Ectodermal cell (in vitro differentiated cells): Measurements from ENCODE around the gene TVP23C.

ENCODE experiments used
- H3K27ac ChIP-seq: 2 replicates; pipeline ENCODE4 v1.7.0; 2013; ENCODE audit warnings: mild to moderate bottlenecking, low read depth, low read length; ENCODE audit not compliant: insufficient read depth, poor library complexity, severe bottlenecking
- H3K27me3 ChIP-seq: 2 replicates; pipeline ENCODE4 v1.7.0; 2013; ENCODE audit warnings: mild to moderate bottlenecking, low read length; ENCODE audit not compliant: insufficient read depth, control insufficient read depth, poor library complexity, severe bottlenecking
- H3K36me3 ChIP-seq: one replicate; pipeline ENCODE4 v1.7.0; 2013; ENCODE audit warnings: low read length; ENCODE audit not compliant: control insufficient read depth, insufficient read depth
- H3K4me1 ChIP-seq: one replicate; pipeline ENCODE4 v1.7.0; 2013; ENCODE audit warnings: low read length; ENCODE audit not compliant: control insufficient read depth, insufficient read depth
- H3K4me3 ChIP-seq: 2 replicates; pipeline ENCODE4 v1.7.0; 2013; ENCODE audit warnings: low read depth, low read length, control low read depth; ENCODE audit not compliant: insufficient read depth
- H3K9me3 ChIP-seq: 2 replicates; pipeline ENCODE4 v1.7.0; 2013; ENCODE audit warnings: mild to moderate bottlenecking, low read length, moderate library complexity; ENCODE audit not compliant: control insufficient read depth
- WGBS, 2 experiments: methylation state at CpG; one replicate each; pipeline ENCODE4 v1.1.7; 2013; ENCODE audit warnings: missing lambda C conversion rate in 2 of 2; 5-methylcytosine and 5-hydroxymethylcytosine counted together

The TVP23C gene

DNA sequence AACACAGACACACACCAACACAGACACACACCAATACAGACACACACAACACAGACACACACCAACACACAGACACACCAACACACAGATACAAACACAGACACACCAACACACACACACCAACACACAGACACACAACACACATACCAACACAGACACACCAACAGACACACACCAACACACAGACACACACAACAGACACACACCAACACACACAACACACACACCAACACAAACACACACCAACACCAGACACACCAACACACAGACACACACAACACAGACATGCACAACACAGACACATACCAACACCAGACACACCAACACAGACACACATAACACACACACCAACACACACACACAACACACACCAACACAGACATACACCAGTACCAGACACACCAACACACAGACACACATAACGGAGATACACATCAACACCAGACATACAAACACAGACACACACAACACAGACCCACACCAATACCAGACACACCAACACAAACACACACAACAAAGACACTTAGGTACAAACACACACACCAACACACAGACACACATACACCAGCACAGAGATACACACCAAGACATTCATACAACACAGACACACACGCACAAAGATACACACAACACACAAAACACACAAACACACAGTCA, 98.1 kb downstream of the TVP23C start:
- Histone ChIP-seq H3K9me3 (no peaks in the 10 kb centered on the region), H3K4me1 (no peaks in the 10 kb centered on the region), H3K4me3 (no peak overlapping the region), H3K36me3 (no peaks in the 10 kb centered on the region), H3K27ac (no peak overlapping the region), H3K27me3 (no peaks in the 10 kb centered on the region)
- WGBS, 2 experiments: 88 to 89% methylated on average over 2 of the region's 2 CpGs

DNA sequence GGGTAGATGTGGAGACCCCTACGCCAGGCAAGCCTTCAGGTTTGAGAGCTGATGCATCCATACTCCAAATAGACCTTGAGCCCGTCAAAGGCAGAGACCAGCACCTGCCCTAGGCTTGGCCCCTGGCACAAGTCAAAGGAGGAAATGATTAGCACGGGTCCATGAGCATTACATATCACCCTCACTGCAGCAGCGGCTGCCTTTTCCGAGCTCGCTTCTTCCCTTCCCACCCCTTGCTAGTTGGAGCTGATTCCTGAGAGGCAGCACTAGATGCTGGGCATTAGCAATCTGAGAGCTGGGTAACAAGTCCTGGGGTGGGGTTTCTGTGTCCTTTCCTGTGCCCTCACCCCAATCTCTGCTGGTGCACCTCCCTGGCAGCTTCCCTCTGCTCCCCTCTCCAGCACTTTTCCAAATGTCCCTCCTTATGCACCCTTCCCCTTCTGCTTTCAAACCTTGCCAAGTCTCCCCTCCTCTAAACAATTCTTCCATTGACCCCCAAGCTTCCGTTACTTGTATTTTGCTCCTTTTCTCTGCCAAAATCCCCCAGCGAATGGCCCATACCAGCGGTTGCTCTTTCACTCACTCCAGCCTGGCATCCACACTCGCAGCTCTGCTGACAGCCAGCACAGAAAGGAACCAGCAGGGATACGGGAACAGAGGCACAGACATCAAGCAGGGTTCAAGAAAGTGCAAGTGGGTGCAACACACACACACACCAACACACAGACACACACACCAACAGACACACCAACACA, 98.9 kb downstream of the TVP23C start:
- no peak overlapping the region for H3K27ac ChIP-seq
- no peaks in the 10 kb centered on the region for H3K36me3 ChIP-seq
- H3K4me3 ChIP-seq: no peak overlapping the region
- H3K27me3 ChIP-seq: no peaks in the 10 kb centered on the region
- WGBS, 2 experiments: 80 to 85% methylated on average over 11 of the region's 11 CpGs
- no peaks in the 10 kb centered on the region for H3K9me3 ChIP-seq
- no peaks in the 10 kb centered on the region for H3K4me1 ChIP-seq

DNA sequence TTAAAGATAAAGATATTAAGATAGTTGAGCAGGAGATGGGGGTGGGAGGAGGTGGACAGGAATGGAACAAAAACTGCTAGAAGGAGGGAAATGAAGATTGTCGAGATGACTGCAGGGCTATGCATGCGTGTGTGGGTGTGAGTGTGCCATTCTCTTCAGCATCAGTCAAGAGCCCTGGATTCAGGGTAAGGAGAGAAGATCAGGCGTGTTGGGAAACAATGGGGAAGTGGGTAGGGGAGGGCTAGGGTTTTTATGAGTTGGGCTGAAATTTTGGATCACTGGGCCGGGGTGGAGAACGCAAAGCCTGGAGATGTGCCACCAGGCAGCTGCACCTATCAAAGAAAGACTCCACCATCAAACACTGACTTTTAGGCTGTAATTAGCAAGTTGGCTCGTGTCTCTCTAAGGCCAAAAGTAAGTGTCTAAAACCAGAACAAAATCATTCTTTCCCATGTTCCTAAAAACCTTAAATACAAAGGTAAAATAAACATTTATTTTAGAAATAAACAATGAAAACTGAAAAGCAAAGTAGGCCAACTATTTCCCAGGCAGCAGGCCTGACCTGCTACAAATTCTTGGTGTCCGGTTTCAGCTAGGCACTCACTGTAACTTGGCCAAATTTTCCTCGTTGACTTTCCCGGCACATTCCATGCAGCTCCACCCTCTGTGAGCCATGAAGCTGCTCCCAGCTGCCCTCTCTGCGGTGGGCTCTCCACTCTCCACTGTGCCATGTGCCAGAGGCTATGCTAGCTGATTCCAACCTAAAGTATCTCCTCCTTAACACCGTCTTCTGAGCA, 100.1 kb downstream of the TVP23C start:
- Histone ChIP-seq H3K4me3 (no peak overlapping the region), H3K27me3 (no peaks in the 10 kb centered on the region), H3K36me3 (no peaks in the 10 kb centered on the region), H3K9me3 (no peaks in the 10 kb centered on the region), H3K27ac (no peak overlapping the region), H3K4me1 (no peaks in the 10 kb centered on the region)
- WGBS, 2 experiments: 83 to 84% methylated on average over 11 of the region's 11 CpGs

DNA sequence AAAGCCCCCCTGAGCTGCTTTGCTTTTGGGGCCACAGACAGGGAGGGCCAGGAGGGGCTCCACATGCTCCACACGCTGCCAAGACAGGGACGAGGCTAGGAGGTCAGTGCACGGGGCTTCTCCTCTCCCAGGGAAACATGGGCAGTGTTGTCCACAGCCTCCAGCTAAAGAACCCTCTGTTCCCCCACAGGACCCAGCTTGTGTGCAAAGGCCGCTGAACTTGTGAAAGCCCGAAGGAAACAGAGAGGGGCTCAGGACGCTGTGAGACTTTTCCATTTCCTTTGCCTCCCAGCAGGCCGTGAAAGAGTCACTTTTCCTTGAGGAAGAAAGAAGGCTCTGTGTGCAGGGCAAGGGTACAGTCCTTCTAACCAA, 105.6 kb downstream of the TVP23C start:
- 83 to 87% methylated on average over 7 of the region's 7 CpGs for WGBS, 2 experiments
- H3K27ac ChIP-seq: peak overlapping the region; percentile 38
- no peaks in the 10 kb centered on the region for H3K36me3 ChIP-seq

DNA sequence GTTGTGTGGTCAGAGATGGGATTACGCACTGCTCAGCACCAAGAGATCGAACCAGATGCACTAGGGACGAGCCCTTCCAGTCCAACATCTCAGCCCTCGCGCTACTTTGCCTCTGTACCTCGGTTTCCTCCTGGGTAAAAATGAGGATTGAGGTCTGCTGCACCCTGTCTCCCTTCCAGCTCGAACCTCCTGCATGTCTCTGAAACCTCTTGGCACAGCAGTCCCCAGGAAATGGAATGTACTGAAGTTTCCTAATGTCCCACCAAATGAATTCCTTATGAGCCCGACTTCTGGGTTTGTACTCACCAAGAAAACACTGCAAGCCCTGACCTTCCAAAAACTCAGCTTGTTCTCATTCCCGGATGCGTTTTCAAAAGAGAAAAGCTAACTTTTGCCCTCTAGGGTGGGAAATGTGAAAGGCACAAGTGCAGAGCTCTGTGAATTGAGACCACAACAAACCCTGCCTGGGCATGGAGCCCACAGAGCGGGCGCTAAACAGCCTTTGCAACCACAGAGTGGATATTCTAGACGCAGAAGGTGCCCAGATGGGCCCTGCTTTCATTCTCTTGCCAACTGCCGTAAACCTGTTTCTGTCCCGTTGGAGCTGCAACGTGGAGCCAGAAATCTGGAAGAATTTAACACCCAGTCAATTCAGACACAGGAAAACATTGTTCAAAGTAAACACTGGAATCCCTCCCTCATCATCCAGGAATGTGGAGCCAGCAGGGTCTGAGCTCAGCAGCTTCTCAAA, 106.1 kb downstream of the TVP23C start:
- no peaks in the 10 kb centered on the region for H3K27me3 ChIP-seq
- H3K27ac ChIP-seq: peak overlapping the region; percentile 38
- H3K36me3 ChIP-seq: no peaks in the 10 kb centered on the region
- no peak overlapping the region for H3K4me3 ChIP-seq
- 92 to 94% methylated on average over 16 of the region's 16 CpGs for WGBS, 2 experiments
- H3K4me1 ChIP-seq: no peaks in the 10 kb centered on the region
- H3K9me3 ChIP-seq: no peaks in the 10 kb centered on the region

More for the DNA sequence above, 105.6 kb downstream of the TVP23C start:
- no peaks in the 10 kb centered on the region for H3K9me3 ChIP-seq
- no peaks in the 10 kb centered on the region for H3K27me3 ChIP-seq
- H3K4me1 ChIP-seq: no peaks in the 10 kb centered on the region
- H3K4me3 ChIP-seq: no peak overlapping the region

DNA sequence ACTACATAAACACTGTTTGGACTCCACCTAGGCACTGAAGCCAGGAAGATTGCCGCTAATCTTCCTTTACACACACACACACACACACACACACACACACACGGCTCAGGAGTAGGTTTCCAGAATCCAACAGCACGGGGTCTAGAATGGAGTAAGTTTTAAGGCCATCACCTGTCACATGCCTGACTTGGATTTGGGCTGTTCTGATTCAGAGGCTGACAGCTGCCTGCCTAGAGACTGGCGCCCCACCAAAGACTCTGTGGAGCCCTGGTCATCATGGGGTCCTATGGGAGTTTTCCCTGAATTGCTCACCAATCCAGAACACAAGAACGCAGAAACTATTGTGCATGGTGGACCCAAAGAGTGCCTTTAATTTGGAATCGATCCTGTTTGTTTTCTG, 106.8 kb downstream of the TVP23C start:
- Histone ChIP-seq H3K4me3 (no peak overlapping the region), H3K9me3 (no peaks in the 10 kb centered on the region), H3K27ac (no peak overlapping the region), H3K27me3 (no peaks in the 10 kb centered on the region), H3K4me1 (no peaks in the 10 kb centered on the region), H3K36me3 (no peaks in the 10 kb centered on the region)
- 91 to 96% methylated on average over 5 to 6 of the region's 6 CpGs for WGBS, 2 experiments

DNA sequence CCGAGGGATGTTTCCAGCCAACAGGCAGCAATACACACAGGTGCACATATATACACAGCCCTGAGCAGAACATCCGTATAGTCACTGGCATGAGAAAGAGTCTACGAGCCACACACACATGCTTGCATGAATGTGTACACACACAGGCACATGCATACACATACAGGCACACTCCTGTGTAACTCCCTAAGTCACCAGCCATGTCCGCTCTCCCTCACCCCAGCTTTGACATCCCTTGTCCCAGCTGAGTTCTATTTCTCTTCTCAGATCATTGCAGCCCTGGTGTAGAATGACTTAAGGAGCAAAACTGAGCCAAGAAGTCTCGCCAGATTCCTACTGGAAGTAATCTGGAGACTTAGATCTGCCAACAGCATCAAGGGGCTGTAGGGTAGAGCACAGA, 108.9 kb downstream of the TVP23C start:
- Histone ChIP-seq H3K27ac (no peak overlapping the region), H3K4me1 (no peaks in the 10 kb centered on the region), H3K4me3 (no peak overlapping the region), H3K27me3 (no peaks in the 10 kb centered on the region), H3K36me3 (no peaks in the 10 kb centered on the region), H3K9me3 (no peaks in the 10 kb centered on the region)
- 90 to 91% methylated on average over 5 of the region's 5 CpGs for WGBS, 2 experiments

DNA sequence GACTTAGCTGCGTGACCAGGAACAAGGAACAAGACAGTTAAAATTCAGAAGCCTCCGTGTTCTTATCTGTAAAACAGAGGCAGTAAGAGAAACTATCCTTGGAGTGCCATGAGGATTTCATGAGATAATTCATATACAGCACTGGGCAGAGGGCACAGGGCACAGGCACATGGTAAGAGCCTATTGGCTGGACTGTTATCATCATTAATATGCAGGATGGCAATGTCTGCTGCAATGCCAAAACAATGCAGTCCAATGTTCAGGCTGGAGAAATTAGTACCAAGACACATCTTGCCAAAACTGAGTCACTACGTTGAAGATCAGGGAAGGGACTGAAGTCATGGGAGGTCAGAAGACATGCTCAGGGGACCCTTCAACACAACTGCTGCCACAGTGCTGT, 109.5 kb downstream of the TVP23C start:
- Histone ChIP-seq H3K4me1 (no peaks in the 10 kb centered on the region), H3K9me3 (no peaks in the 10 kb centered on the region), H3K36me3 (no peaks in the 10 kb centered on the region), H3K4me3 (no peak overlapping the region), H3K27me3 (no peaks in the 10 kb centered on the region), H3K27ac (no peak overlapping the region)
- 92 to 98% methylated on average over 3 of the region's 3 CpGs for WGBS, 2 experiments

DNA sequence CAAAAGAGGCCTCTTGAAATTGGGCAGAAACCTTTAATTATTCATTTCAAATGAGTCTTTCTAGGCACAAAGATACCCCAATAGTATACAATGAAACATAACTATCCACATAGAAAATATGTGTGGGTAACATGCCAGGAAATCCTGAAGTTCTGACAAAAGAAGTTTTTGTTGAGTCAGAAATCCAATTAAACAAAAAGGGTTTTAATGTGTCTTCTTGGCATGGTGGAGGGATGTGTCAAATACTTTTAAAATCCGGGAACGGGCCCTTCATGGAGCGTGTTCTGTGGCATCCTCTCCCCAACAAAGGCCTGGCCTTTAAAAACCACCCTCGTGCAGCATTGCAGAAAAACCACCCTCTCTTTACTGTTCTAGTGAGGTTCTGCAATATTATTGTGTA, 110.0 kb downstream of the TVP23C start:
- 92 to 94% methylated on average over 4 of the region's 4 CpGs for WGBS, 2 experiments
- no peak overlapping the region for H3K27ac ChIP-seq
- H3K27me3 ChIP-seq: no peaks in the 10 kb centered on the region
- H3K4me3 ChIP-seq: no peak overlapping the region
- no peaks in the 10 kb centered on the region for H3K9me3 ChIP-seq
- no peaks in the 10 kb centered on the region for H3K4me1 ChIP-seq
- H3K36me3 ChIP-seq: no peaks in the 10 kb centered on the region
